K562 (cell line): ENCODE measurements around the gene OR14A16. TPM values are rescaled to one million over a fixed set of nuclear protein-coding genes. Genes with fewer than 3 reads are reported as not detected.

ENCODE experiments used
- ATAC-seq: fragments of 200-7000 bp; cut with Tn5 transposase; 3 replicates; pipeline ENCODE4 v1.9.1; 2020; ENCODE audit warnings: moderate library complexity
- BruUV-seq: library from RNA; stranded (reverse); fragments of 400-500 nt; replicated peaks from 2 replicates; lab custom pipeline; 2021; lab: Mats Ljungman, UMichigan
- CTCF ChIA-PET: fragments of 300-600 bp; formaldehyde crosslinking; extraction: SDS; loops from one replicate; lab custom pipeline; 2021; ENCODE audit warnings: low intra/inter-chr PET ratio; lab: Yijun Ruan, JAX
- POLR2A ChIA-PET: fragments of 300-600, 350-650 bp; sonication (Branson Sonifier 250); formaldehyde crosslinking; extraction: SDS; loops from one replicate; lab custom pipeline; 2021; ENCODE audit warnings: antibody characterized with exemption, inconsistent platforms; lab: Yijun Ruan, JAX
- DNase-seq, 4 experiments: peaks; one replicate each; pipeline versions ENCODE4 v3.0.0 to v3.0.0-alpha.2; 2011 to 2018; ENCODE audit warnings: low spot score in 3 of 4, mixed read lengths in 3 of 4; ENCODE audit errors: extremely low read depth in 1 of 4
- FAIRE-seq: peaks from 2 replicates; lab custom pipeline; 2011; peaks lifted over from hg19 to GRCh38; lab: Jason Lieb, UNC
- H2AFZ ChIP-seq: 2 replicates; pipeline ENCODE4 v1.6.0; 2011; ENCODE audit warnings: low read depth, low read length, control low read depth, inconsistent platforms
- H3K27ac ChIP-seq: fragments of 200-600 bp; 3 replicates; pipeline ENCODE4 v1.8.0; 2011; ENCODE audit warnings: low read depth, mild to moderate bottlenecking, control low read depth, inconsistent platforms, low read length, moderate library complexity, mixed read lengths; ENCODE audit errors: extremely low read depth
- H3K27me3 ChIP-seq, 2 experiments: fragments of 300-600 bp in 1 of 2; 2 replicates in 1 of 2; 3 replicates in 1 of 2; pipeline versions ENCODE4 v1.6.0 to v1.8.0; 2011; ENCODE audit warnings: inconsistent platforms in 2 of 2, low read length in 2 of 2, mild to moderate bottlenecking in 1 of 2, mixed read lengths in 1 of 2, moderate library complexity in 1 of 2; ENCODE audit not compliant: control insufficient read depth in 2 of 2, insufficient read depth in 2 of 2
- H3K36me3 ChIP-seq: fragments of 300-600 bp; 3 replicates; pipeline ENCODE4 v1.8.0; 2011; ENCODE audit warnings: mild to moderate bottlenecking, low read length, inconsistent platforms; ENCODE audit not compliant: control insufficient read depth, insufficient read depth
- H3K4me1 ChIP-seq, 2 experiments: fragments of 200-600 bp in 1 of 2; replicated peaks in 1 of 2; 2 replicates in 1 of 2; 3 replicates in 1 of 2; pipeline versions ENCODE4 v1.5.1 to v1.8.0; 2011; ENCODE audit warnings: inconsistent platforms in 2 of 2, low read length in 2 of 2, mild to moderate bottlenecking in 1 of 2, mixed read lengths in 1 of 2, moderate library complexity in 1 of 2; ENCODE audit not compliant: control insufficient read depth in 2 of 2, insufficient read depth in 2 of 2
- H3K4me2 ChIP-seq: 2 replicates; pipeline ENCODE4 v1.6.1; 2011; ENCODE audit warnings: low read length, control low read depth, inconsistent platforms, mixed read lengths; ENCODE audit not compliant: insufficient read depth
- H3K4me3 ChIP-seq: fragments of 200-600 bp; sonication (generic), shearing (Covaris generic); 2 replicates; pipeline ENCODE4 v1.5.1; 2016; ENCODE audit warnings: control low read depth, inconsistent platforms
- H3K79me2 ChIP-seq: fragments of 200-600 bp; 3 replicates; pipeline ENCODE4 v1.8.0; 2011; ENCODE audit warnings: low read length, inconsistent platforms; ENCODE audit not compliant: control insufficient read depth, insufficient read depth
- H3K9ac ChIP-seq, 2 experiments: 2 replicates each; pipeline versions ENCODE4 v1.6.0 to v1.6.1; 2011; ENCODE audit warnings: low read depth in 2 of 2, low read length in 2 of 2, control low read depth in 1 of 2, inconsistent platforms in 1 of 2, mild to moderate bottlenecking in 1 of 2, mixed read lengths in 1 of 2; ENCODE audit not compliant: insufficient read depth in 1 of 2
- H3K9me1 ChIP-seq: one replicate; pipeline ENCODE4 v1.6.0; 2011; ENCODE audit warnings: inconsistent platforms, mild to moderate bottlenecking, low read length, moderate library complexity; ENCODE audit not compliant: control insufficient read depth, insufficient read depth
- H3K9me3 ChIP-seq: replicated peaks from 2 replicates; pipeline ENCODE4 v1.5.1; 2011; ENCODE audit warnings: low read depth, low read length, inconsistent platforms; ENCODE audit not compliant: control insufficient read depth, insufficient read depth
- H4K20me1 ChIP-seq: replicated peaks from 2 replicates; pipeline ENCODE4 v1.6.1; 2011; ENCODE audit warnings: low read length, inconsistent platforms, mixed read lengths; ENCODE audit not compliant: control insufficient read depth, insufficient read depth
- MEIS2 ChIP-seq: fragments of 450-650 bp; IDR thresholded peaks from 2 replicates; pipeline ENCODE4 v1.6.1; 2014; ENCODE audit warnings: mild to moderate bottlenecking; ENCODE audit not compliant: partially characterized antibody
- PURB ChIP-seq: sonication (generic); formaldehyde crosslinking; IDR thresholded peaks from 2 replicates; pipeline ENCODE4 v1.9.0; 2021; ENCODE audit warnings: low read depth, mild to moderate bottlenecking, missing genetic modification reagents
- RBFOX2 ChIP-seq: fragments of 200-400 bp; formaldehyde crosslinking; IDR thresholded peaks from 2 replicates; pipeline ENCODE4 v1.6.1; 2017; ENCODE audit warnings: low read depth, mild to moderate bottlenecking, low read length, moderate library complexity
- RFX1 ChIP-seq: fragments of 450-650 bp; IDR thresholded peaks from 2 replicates; pipeline ENCODE4 v1.6.1; 2016; ENCODE audit warnings: mild to moderate bottlenecking, moderate library complexity
- RHOXF2B ChIP-seq: fragments of 250-450 bp; sonication (Bioruptor Pico); conservative IDR thresholded peaks from 2 replicates; pipeline ENCODE4 v1.5.1; 2021
- SMARCA4 ChIP-seq: fragments of 450-650 bp; IDR thresholded peaks from 2 replicates; pipeline ENCODE4 v1.6.1; 2016
- STAT5B ChIP-seq: fragments of 250-450 bp; sonication (Bioruptor Pico); IDR thresholded peaks from 2 replicates; pipeline ENCODE4 v1.8.0; 2021; ENCODE audit warnings: mild to moderate bottlenecking, inconsistent platforms
- XRCC4 ChIP-seq: IDR thresholded peaks from one replicate; pipeline ENCODE4 v1.6.1; 2011; ENCODE audit not compliant: insufficient read depth, insufficient read length; ENCODE audit errors: extremely low read depth
- WGBS: fragments of 100-300 bp; shearing (Covaris generic); methylation state at CpG from one replicate; pipeline ENCODE4 v1.1.6; 2016; ENCODE audit warnings: low coverage, mixed read lengths; ENCODE audit not compliant: insufficient coverage; ENCODE audit errors: missing lambda C conversion rate; 5-methylcytosine and 5-hydroxymethylcytosine counted together
- in situ Hi-C: fragments of 300-500 bp; cut with MboI; formaldehyde crosslinking; loops from 4 replicates; pipeline ENCODE4 v1.15.0; 2018; ENCODE audit warnings: inconsistent platforms, mixed read lengths
- intact Hi-C: fragments of 100-400 bp; cut with micrococcal nuclease; formaldehyde crosslinking; loops from 2 replicates; pipeline ENCODE4 v1.14.2; 2022
- polyA plus RNA-seq, 8 experiments: library from polyadenylated mRNA; depleted of rRNA in 4 of 8; stranded (reverse) in 5 of 8; unstranded in 3 of 8; fragments of >200 nt; fragmentation: Nextera tagmentation in 2 of 8; fragmentation: Illumina TruSeq in 1 of 8; extraction: Ambion mirVana in 2 of 8; extraction: Trizol in 1 of 8; gene quantifications; 2 replicates each; pipeline versions ENCODE4 v1.2.1 to v1.2.3, GENCODE V29; 2011 to 2014; ENCODE audit warnings: inconsistent platforms in 1 of 8, missing spikeins in 1 of 8
- total RNA-seq, 7 experiments: library from RNA; depleted of rRNA in 6 of 7; stranded (reverse); fragments of >200 nt in 6 of 7; fragmentation: Illumina TruSeq in 2 of 7; extraction: Trizol in 2 of 7; gene quantifications; 2 replicates each; pipeline versions ENCODE4 v1.2.1 to v1.2.3, GENCODE V29; 2011 to 2021; ENCODE audit warnings: low replicate concordance in 1 of 7
- TF ChIP-seq, protein P1 (sequence below): fragments of 450-650 bp; IDR thresholded peaks from 2 replicates; pipeline ENCODE4 v1.6.1; 2016; ENCODE audit warnings: low read depth

OR14A16 gene
- total and polyA plus RNA-seq, 9 of the 15 experiments (the other 6 are each of a cell fraction or from before 2014, with no cell fraction given), result not detected

DNA sequence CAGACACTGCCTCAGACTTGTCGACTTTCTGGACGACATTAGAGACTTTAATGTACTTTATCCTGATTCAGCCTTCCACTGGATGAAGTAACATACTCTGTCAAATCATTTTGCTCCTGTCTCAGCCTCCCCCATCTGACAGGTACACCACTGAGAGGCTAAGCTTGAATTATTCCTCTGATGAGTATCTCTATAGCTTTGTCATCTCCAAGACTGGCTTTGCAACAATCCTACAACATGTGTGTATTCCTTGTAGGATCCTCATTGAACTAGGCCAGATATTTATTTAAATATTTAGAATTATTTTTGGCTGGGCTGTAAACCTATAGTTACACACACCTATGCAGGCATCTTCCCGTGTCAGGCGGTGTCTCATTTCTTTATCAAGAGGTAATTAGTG lies 32.0 kb upstream of the OR14A16 start:
- peak overlapping the region; percentile 94 for H2AFZ ChIP-seq
- TF ChIP-seq, protein P1, sequence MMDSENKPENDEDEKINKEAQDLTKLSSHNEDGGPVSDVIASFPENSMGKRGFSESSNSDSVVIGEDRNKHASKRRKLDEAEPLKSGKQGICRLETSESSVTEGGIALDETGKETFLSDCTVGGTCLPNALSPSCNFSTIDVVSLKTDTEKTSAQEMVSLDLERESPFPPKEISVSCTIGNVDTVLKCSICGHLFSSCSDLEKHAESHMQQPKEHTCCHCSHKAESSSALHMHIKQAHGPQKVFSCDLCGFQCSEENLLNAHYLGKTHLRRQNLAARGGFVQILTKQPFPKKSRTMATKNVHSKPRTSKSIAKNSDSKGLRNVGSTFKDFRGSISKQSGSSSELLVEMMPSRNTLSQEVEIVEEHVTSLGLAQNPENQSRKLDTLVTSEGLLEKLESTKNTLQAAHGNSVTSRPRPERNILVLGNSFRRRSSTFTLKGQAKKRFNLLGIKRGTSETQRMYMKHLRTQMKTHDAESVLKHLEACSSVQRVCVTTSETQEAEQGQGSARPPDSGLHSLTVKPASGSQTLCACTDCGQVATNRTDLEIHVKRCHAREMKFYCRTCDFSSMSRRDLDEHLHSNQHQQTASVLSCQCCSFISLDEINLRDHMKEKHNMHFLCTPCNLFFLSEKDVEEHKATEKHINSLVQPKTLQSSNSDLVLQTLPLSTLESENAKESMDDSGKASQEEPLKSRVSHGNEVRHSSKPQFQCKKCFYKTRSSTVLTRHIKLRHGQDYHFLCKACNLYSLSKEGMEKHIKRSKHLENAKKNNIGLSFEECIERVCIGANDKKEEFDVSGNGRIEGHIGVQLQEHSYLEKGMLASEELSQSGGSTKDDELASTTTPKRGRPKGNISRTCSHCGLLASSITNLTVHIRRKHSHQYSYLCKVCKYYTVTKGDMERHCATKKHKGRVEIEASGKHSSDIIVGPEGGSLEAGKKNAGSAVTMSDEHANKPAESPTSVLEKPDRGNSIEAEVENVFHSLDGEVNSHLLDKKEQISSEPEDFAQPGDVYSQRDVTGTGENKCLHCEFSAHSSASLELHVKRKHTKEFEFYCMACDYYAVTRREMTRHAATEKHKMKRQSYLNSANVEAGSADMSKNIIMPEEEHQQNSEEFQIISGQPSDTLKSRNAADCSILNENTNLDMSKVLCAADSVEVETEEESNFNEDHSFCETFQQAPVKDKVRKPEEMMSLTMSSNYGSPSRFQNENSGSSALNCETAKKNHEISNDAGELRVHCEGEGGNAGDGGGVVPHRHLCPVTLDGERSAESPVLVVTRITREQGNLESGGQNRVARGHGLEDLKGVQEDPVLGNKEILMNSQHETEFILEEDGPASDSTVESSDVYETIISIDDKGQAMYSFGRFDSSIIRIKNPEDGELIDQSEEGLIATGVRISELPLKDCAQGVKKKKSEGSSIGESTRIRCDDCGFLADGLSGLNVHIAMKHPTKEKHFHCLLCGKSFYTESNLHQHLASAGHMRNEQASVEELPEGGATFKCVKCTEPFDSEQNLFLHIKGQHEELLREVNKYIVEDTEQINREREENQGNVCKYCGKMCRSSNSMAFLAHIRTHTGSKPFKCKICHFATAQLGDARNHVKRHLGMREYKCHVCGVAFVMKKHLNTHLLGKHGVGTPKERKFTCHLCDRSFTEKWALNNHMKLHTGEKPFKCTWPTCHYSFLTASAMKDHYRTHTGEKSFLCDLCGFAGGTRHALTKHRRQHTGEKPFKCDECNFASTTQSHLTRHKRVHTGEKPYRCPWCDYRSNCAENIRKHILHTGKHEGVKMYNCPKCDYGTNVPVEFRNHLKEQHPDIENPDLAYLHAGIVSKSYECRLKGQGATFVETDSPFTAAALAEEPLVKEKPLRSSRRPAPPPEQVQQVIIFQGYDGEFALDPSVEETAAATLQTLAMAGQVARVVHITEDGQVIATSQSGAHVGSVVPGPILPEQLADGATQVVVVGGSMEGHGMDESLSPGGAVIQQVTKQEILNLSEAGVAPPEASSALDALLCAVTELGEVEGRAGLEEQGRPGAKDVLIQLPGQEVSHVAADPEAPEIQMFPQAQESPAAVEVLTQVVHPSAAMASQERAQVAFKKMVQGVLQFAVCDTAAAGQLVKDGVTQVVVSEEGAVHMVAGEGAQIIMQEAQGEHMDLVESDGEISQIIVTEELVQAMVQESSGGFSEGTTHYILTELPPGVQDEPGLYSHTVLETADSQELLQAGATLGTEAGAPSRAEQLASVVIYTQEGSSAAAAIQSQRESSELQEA, result no peak
- TF ChIP-seq RBFOX2 (no peak), PURB (CRISPR knock-in tag) (no peak), RHOXF2B (CRISPR knock-in tag) (no peak), SMARCA4 (no peak), RFX1 (no peak), STAT5B (CRISPR knock-in tag) (no peak), MEIS2 (peak; percentile 20), XRCC4 (no peak)
- no peaks in the 10 kb centered on the region for H4K20me1 ChIP-seq
- H3K79me2 ChIP-seq, result peaks cover 33% of the 10 kb centered on the region
- peak overlapping the region; percentile 73; the same call in 1 of the 2 replicates for H3K4me2 ChIP-seq
- BruUV-seq, result no TSS peak
- no peak overlapping the region for H3K4me3 ChIP-seq
- peaks cover 34 to 42% of the 10 kb centered on the region in 2 experiments for H3K4me1 ChIP-seq
- peak overlapping the region in 1 of 2 experiments; percentile 72; a peak in 1 of 4 replicates for H3K9ac ChIP-seq
- CTCF ChIA-PET, result no interaction called here
- H3K9me1 ChIP-seq, result no peaks in the 10 kb centered on the region
- WGBS, result 36% methylated on average over 4 of the region's 4 CpGs
- DNase-seq, result peak in 1 of 4 experiments; percentile 16
- H3K9me3 ChIP-seq, result peaks cover 3% of the 10 kb centered on the region; the same call in 1 of the 2 replicates
- peaks cover 9% of the 10 kb centered on the region; the same call in 1 of the 3 replicates for H3K36me3 ChIP-seq
- POLR2A ChIA-PET, result interaction anchor here (1.0 to 1.3 kb wide), 2 partner anchors 12 to 523 kb away, joined by 3 to 5 read pairs; no protein-coding TSS in a partner anchor
- no peaks in the 10 kb centered on the region for H3K27me3 ChIP-seq
- in situ Hi-C loops, result no loop called here
- ATAC-seq, result no peak
- intact Hi-C loops, result loop anchor here (2.0 to 10.0 kb wide), 3 partner anchors 23 to 971 kb away; partner anchors contain the start of gene SH3BP5L
- no peak for FAIRE-seq
- H3K27ac ChIP-seq, result peak overlapping the region; percentile 88
